ENCODE measurements around the gene EFCAB6.

Gene EFCAB6

GRCh38 chr22:43508489-43508888 is 303.6 kb downstream of the EFCAB6 start:
- H3K4me3 ChIP-seq (replicated peaks; ENCODE audit: low read depth, low read length), result no peak overlapping the region
- DNase-seq (ENCODE audit: extremely low read depth, insufficient read length), result no peak
- H3K36me3 ChIP-seq (ENCODE audit: control insufficient read depth, insufficient read depth, low read length), result no peaks in the 10 kb centered on the region
- TF ChIP-seq CTCF (IDR thresholded peaks at IDR 0.05; ENCODE audit: insufficient read depth, low read length, poor library complexity, severe bottlenecking), result no peak
- no peaks in the 10 kb centered on the region for H3K27me3 ChIP-seq (replicated peaks; ENCODE audit: control insufficient read depth, insufficient read depth, low read length)

GRCh38 chr22:43507235-43507634 is 304.9 kb downstream of the EFCAB6 start:
- Histone ChIP-seq H3K27me3 (replicated peaks; ENCODE audit: control insufficient read depth, insufficient read depth, low read length) (no peaks in the 10 kb centered on the region), H3K4me3 (replicated peaks; ENCODE audit: low read depth, low read length) (no peak overlapping the region), H3K36me3 (ENCODE audit: control insufficient read depth, insufficient read depth, low read length) (no peaks in the 10 kb centered on the region)
- DNase-seq (ENCODE audit: extremely low read depth, insufficient read length), result no peak
- no peak for TF ChIP-seq CTCF (IDR thresholded peaks at IDR 0.05; ENCODE audit: insufficient read depth, low read length, poor library complexity, severe bottlenecking)

- Histone ChIP-seq H3K4me3 (replicated peaks; ENCODE audit: low read depth, low read length) (no peak overlapping the region), H3K36me3 (ENCODE audit: control insufficient read depth, insufficient read depth, low read length) (no peaks in the 10 kb centered on the region), H3K27me3 (replicated peaks; ENCODE audit: control insufficient read depth, insufficient read depth, low read length) (no peaks in the 10 kb centered on the region)
- TF ChIP-seq CTCF (IDR thresholded peaks at IDR 0.05; ENCODE audit: insufficient read depth, low read length, poor library complexity, severe bottlenecking), result no peak
- no peak for DNase-seq (ENCODE audit: extremely low read depth, insufficient read length)
These were observed 305.6 kb downstream of the EFCAB6 start for GRCh38 chr22:43506487-43506886.

GRCh38 chr22:43505896-43506295 is 306.2 kb downstream of the EFCAB6 start:
- Histone ChIP-seq H3K27me3 (replicated peaks; ENCODE audit: control insufficient read depth, insufficient read depth, low read length) (no peaks in the 10 kb centered on the region), H3K4me3 (replicated peaks; ENCODE audit: low read depth, low read length) (no peak overlapping the region), H3K36me3 (ENCODE audit: control insufficient read depth, insufficient read depth, low read length) (no peaks in the 10 kb centered on the region)
- no peak for TF ChIP-seq CTCF (IDR thresholded peaks at IDR 0.05; ENCODE audit: insufficient read depth, low read length, poor library complexity, severe bottlenecking)
- no peak for DNase-seq (ENCODE audit: extremely low read depth, insufficient read length)

GRCh38 chr22:43505423-43505822 is 306.7 kb downstream of the EFCAB6 start:
- TF ChIP-seq CTCF (IDR thresholded peaks at IDR 0.05; ENCODE audit: insufficient read depth, low read length, poor library complexity, severe bottlenecking), result no peak
- H3K4me3 ChIP-seq (replicated peaks; ENCODE audit: low read depth, low read length), result no peak overlapping the region
- DNase-seq (ENCODE audit: extremely low read depth, insufficient read length), result no peak
- no peaks in the 10 kb centered on the region for H3K36me3 ChIP-seq (ENCODE audit: control insufficient read depth, insufficient read depth, low read length)
- H3K27me3 ChIP-seq (replicated peaks; ENCODE audit: control insufficient read depth, insufficient read depth, low read length), result no peaks in the 10 kb centered on the region; the same call in 1 of the 2 replicates

GRCh38 chr22:43504666-43505261 is 307.3 kb downstream of the EFCAB6 start:
- no peaks in the 10 kb centered on the region for H3K36me3 ChIP-seq (ENCODE audit: control insufficient read depth, insufficient read depth, low read length)
- H3K4me3 ChIP-seq (replicated peaks; ENCODE audit: low read depth, low read length), result no peak overlapping the region
- TF ChIP-seq CTCF (IDR thresholded peaks at IDR 0.05; ENCODE audit: insufficient read depth, low read length, poor library complexity, severe bottlenecking), result no peak
- DNase-seq (ENCODE audit: extremely low read depth, insufficient read length), result no peak
- no peaks in the 10 kb centered on the region; the same call in 1 of the 2 replicates for H3K27me3 ChIP-seq (replicated peaks; ENCODE audit: control insufficient read depth, insufficient read depth, low read length)

Measured in GM06990 (cell line).